ENCODE data around the gene AOC2.

DNA sequence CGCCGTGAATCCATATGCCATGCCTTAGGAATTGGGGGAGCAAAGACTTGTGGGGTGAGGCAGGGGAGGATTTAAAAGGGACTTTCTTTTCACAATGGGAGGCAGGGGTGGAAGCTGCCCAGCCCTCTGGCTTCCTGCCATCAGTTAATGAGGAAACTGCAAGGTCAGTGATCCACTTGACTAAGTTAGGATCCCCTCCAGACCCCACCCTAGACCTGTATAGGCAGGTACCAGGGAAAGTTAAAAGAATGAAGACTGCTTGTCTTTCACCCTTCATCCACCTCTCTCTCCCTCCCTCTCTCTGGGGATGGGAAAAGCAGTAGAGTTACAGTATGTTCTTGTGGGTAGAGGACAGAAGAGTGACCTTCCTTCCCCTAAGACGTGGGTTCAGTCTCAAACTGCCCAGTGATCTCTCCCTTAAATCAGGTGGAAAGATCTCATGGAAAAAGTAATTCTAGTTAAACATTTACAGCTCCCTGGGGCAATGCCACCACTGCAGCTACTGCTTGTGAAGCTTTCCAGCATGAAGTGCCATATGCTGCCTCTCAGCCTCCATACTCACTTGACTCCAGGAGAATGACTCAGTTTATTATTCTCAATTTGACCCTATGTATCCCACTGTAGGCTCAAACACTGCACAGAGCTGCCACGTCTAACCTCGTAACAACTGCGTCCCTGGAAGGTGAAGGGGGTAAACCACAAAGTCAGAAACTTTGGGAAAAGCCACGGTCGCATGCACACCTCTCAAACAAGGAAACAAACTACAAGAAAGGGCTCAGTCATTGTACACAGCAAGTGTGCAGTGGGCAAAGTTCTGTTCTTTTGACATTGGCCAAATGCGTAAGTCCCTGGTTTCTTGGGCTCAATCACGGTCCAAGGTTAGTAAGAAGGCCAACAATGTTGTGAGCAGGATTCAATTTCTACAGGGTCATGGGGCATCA lies 47.0 kb upstream of the AOC2 start:
- TF ChIP-seq CTCF (IDR thresholded peaks at IDR 0.05; ENCODE audit: poor library complexity) (no peak), EZH2phosphoT487 (IDR thresholded peaks at IDR 0.05; ENCODE audit: low read depth, severe bottlenecking, unreplicated experiment) (no peak), EZH2 (IDR thresholded peaks at IDR 0.05; ENCODE audit: borderline replicate concordance) (no peak)

All from hepatocyte (in vitro differentiated cells).